ENCODE results near the gene SPOCK2. TPM values are rescaled to one million over a fixed set of nuclear protein-coding genes. Genes with fewer than 3 reads are reported as not detected.

The SPOCK2 gene
- total RNA-seq, 2 experiments from 2014 or later, result 46.3 to 48.8 TPM

DNA sequence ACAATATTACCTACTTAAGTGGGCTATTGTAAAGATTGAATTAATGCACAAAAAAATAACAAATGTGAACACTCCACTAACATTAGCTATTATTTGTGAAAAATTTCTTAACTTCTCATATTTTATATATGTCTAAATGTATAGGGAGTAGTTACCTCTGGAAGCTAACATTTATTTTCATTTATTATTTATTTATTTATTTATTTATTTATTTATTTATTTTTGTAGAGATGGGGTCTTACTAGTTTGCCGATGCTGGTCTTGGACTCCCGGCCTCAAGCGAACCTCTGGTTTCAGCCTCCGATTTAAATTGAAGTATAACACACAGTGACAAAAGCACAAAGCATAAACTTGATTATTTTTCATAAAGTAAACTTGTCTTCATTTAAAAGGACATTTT lies 5.1 kb upstream of the SPOCK2 start:
- ChIA-PET CTCF (interaction anchor here (0.8 to 1.1 kb wide), 2 partner anchors 30 to 244 kb away, joined by 3 read pairs; no protein-coding TSS in a partner anchor), POLR2A (no interaction called here)

GRCh38 chr10:72092987-72093386 lies 4.6 kb upstream of the SPOCK2 start:
- CTCF ChIA-PET, result interaction anchor here (1.1 kb wide), 1 partner anchor 30 kb away, joined by 3 read pairs; no protein-coding TSS in a partner anchor

DNA sequence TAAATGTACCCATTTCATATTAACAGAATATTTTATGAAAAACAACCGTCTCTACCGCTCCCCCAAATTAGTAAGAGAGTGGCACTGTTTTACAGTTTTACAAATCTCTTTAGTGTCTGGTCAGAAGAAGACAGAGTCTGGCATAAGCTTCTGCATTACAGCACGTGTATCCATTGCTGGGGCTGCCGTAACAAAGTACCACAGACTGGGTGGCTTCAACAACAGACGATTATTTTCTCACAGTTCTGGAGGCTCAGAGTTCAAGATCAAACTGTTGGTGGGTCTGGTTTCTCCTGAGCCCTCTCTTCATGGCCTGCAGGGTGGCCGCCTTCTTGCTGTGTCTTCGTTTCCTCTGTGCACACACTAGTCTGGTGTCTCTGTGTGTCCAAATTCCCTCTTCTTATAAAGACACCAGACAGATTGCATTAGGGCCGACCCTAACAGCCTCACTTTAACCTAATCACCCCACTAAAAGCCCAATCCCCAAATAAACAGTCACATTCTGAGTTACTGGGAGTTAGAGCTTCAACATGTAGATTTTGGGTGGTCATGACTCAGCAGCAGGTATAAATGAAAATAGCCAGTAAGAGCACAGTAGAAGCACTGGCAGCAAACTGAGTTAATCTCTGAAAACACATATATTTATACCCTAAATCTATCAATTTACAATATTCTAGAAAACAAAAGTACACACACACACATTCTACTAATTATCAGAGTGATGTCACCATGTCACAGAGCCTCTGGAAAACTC lies 4.0 kb upstream of the SPOCK2 start:
- POLR2A ChIA-PET, result no interaction called here
- CTCF ChIA-PET, result interaction anchor here (0.6 to 1.9 kb wide), 2 partner anchors 44 to 130 kb away, joined by 3 to 5 read pairs; no protein-coding TSS in a partner anchor

More at GRCh38 chr10:72092987-72093386, 4.6 kb upstream of the SPOCK2 start:
- POLR2A ChIA-PET, result no interaction called here

DNA sequence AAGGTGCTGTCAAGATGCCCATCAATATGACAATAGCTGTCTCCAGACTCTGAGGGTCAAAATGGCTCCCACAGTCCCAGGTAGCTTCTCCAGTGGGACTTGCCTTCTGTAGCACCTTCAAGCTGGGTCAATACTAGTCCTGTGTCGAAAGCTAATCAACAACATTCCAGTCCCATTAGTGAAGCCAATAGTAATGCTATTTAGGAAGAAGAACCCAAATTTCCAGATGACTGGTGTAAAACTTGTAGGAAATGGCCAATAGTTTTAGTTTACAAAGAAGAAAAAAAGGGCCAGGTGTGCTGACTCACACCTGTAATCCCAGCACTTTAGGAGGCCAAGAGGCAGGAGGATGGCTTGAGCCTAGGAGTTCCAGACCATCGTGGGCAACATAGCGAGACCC lies 2.0 kb upstream of the SPOCK2 start:
- ChIA-PET CTCF (interaction anchor here (0.8 kb wide), 1 partner anchor 132 kb away, joined by 3 read pairs; no protein-coding TSS in a partner anchor), POLR2A (no interaction called here)

- ChIA-PET CTCF (interaction anchor here (0.8 to 2.6 kb wide), 4 partner anchors 16 to 193 kb away, joined by 3 to 6 read pairs (median 4); no protein-coding TSS in a partner anchor), POLR2A (interaction anchor here (0.6 kb wide), 1 partner anchor 231 kb away, joined by 8 read pairs; no protein-coding TSS in a partner anchor)
Measured at GRCh38 chr10:72089618-72090017, 1.3 kb upstream of the SPOCK2 start.

GRCh38 chr10:72088889-72089575 lies 681 bp upstream of the SPOCK2 start:
- CTCF ChIA-PET, result interaction anchor here (1.1 to 2.6 kb wide), 4 partner anchors 16 to 193 kb away, joined by 3 to 7 read pairs (median 5); no protein-coding TSS in a partner anchor
- POLR2A ChIA-PET, result interaction anchor here (0.6 to 1.7 kb wide), 9 partner anchors 17 to 1512 kb away, joined by 3 to 9 read pairs (median 6); no protein-coding TSS in a partner anchor

GRCh38 chr10:72087392-72087968 lies 871 bp downstream of the SPOCK2 start:
- ChIA-PET POLR2A (interaction anchor here (0.7 to 1.7 kb wide), 4 partner anchors 8 to 210 kb away, joined by 3 to 6 read pairs (median 4); no protein-coding TSS in a partner anchor), CTCF (interaction anchor here (0.7 to 2.6 kb wide), 3 partner anchors 39 to 191 kb away, joined by 3 to 7 read pairs (median 6); no protein-coding TSS in a partner anchor)

- CTCF ChIA-PET, result interaction anchor here (1.2 to 2.6 kb wide), 2 partner anchors 190 to 251 kb away, joined by 3 to 6 read pairs; no protein-coding TSS in a partner anchor
- POLR2A ChIA-PET, result interaction anchor here (1.6 kb wide), 2 partner anchors 8 to 211 kb away, joined by 3 to 6 read pairs; no protein-coding TSS in a partner anchor
Measured at GRCh38 chr10:72086466-72087391, 1.6 kb downstream of the SPOCK2 start.

DNA sequence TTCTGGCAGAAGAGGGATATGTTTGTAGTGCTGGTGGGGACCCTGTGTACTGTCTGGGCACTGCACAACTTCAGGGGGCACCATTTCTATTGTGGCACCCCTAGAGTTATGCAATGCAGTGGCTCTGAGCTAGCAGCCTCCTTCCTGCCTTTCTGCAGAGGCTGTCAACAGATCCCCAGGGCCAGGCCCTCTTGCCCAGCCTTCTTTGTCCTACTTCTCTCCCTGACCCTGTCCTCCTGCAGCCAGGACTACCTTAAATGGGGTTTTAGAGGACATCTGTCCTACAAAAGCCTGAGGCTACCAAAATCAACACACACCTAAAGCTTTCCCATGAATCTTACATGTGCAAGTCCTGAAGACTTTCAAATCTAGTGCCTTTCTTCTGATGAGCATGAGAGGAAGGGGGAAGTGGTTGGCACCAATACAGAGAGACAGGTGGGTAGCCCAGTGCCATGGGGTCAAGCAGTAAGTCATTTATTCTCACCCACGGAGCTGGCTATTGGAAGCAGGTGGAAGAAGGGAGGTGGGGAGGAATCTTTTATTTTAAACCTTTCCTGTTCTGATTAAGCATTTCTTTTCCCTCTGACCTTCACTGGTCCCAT lies 2.4 kb downstream of the SPOCK2 start:
- ChIA-PET CTCF (interaction anchor here (1.2 to 1.5 kb wide), 2 partner anchors 37 to 252 kb away, joined by 3 to 5 read pairs; no protein-coding TSS in a partner anchor), POLR2A (interaction anchor here (0.5 kb wide), 1 partner anchor 137 kb away, joined by 9 read pairs; no protein-coding TSS in a partner anchor)

DNA sequence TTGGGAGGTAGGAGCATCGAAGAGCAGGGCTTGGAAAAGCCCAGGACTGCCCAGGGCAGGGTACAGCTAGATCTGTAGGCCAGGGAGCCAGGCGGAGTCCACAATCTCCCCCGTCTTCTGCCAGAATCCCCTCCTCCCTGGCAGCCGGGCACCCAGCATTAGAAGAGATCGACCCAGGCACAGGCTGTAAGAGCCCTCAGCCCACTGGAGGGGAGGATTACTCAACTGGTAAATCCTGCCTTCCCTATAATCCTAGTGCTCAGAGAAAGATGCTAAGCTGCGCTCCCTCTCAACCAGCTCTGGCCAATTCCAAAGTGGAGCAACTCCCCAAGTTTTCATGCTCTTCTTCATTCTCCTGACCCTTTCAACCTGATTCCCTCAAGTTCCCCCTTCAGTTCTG lies 3.2 kb downstream of the SPOCK2 start:
- POLR2A ChIA-PET, result interaction anchor here (0.5 kb wide), 1 partner anchor 138 kb away, joined by 9 read pairs; no protein-coding TSS in a partner anchor
- CTCF ChIA-PET, result interaction anchor here (1.2 to 1.5 kb wide), 2 partner anchors 37 to 252 kb away, joined by 3 to 5 read pairs; no protein-coding TSS in a partner anchor

GRCh38 chr10:72083790-72084459 lies 4.4 kb downstream of the SPOCK2 start:
- CTCF ChIA-PET, result interaction anchor here (0.9 kb wide), 1 partner anchor 172 kb away, joined by 4 read pairs; no protein-coding TSS in a partner anchor
- POLR2A ChIA-PET, result interaction anchor here (0.6 kb wide), 1 partner anchor 28 kb away, joined by 3 read pairs; no protein-coding TSS in a partner anchor

- CTCF ChIA-PET, result interaction anchor here (0.6 kb wide), 2 partner anchors 57 to 654 kb away, joined by 3 to 4 read pairs; no protein-coding TSS in a partner anchor
- POLR2A ChIA-PET, result interaction anchor here (0.6 kb wide), 2 partner anchors 131 to 164 kb away, joined by 3 to 7 read pairs; no protein-coding TSS in a partner anchor
Measured at GRCh38 chr10:72082856-72083789, 5.2 kb downstream of the SPOCK2 start.

DNA sequence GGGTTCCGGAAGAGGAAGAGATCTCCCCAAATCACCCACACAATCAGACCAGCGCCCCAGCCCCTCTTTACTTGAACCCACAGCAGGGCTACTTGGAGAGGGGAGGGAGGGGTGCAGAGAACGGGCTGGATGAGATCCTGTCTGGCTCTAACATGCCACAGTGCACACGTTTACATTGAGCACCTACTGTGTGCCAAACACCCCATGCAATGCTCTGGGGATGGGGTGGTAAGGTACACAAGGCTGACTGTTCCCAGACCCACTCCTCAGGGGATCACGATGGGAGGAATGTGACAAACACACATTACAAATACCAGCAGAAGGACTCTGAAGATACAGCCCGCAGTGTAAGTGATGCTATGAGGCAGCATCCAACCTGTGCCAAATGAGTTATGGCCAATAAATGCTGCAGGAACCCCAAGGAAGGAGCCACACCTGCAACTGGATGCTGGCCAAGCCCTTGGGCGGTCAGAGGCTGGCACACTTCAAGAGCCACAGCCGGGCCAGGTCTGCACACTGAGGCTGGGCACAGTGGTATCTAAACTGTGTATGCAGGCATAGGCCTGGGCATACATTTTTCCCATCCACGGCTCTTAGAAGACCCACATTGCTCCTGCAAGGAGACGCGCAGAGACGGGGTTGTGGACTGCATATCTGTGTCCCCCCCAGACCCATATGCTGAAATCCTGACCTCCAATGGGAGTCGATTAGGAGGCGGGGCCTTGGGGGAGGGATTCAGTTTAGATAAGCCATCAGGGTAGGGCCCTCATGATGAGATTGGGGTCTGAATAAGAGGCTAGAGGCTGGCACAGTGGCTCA lies 6.4 kb downstream of the SPOCK2 start:
- CTCF ChIA-PET, result interaction anchor here (0.6 kb wide), 1 partner anchor 56 kb away, joined by 4 read pairs; no protein-coding TSS in a partner anchor
- POLR2A ChIA-PET, result no interaction called here

GRCh38 chr10:72081210-72081609 lies 7.1 kb downstream of the SPOCK2 start:
- CTCF ChIA-PET, result no interaction called here
- POLR2A ChIA-PET, result no interaction called here
